GM23248 (cell line): ENCODE results near the gene IGF1R.

ENCODE experiments used
- EZH2 ChIP-seq: fragments of 200-600 bp; sonication (generic); IDR thresholded peaks from 2 replicates; pipeline ENCODE4 v1.6.1; 2018; ENCODE audit warnings: antibody characterized with exemption, mild to moderate bottlenecking; ENCODE audit not compliant: insufficient read depth, poor library complexity, severe bottlenecking
- EZH2phosphoT487 ChIP-seq: fragments of 200-600 bp; sonication (generic); IDR thresholded peaks from 2 replicates; pipeline ENCODE4 v1.6.1; 2018; ENCODE audit warnings: antibody characterized with exemption, moderate library complexity, mild to moderate bottlenecking, low read depth; ENCODE audit not compliant: insufficient read depth

- no peak for TF ChIP-seq EZH2
- no peak for TF ChIP-seq EZH2phosphoT487
Observed at GRCh38 chr15:98870788-98871187, 222.4 kb downstream of the IGF1R start.
